Erythroblast (primary cell): ENCODE results near the gene TAOK1.

Source experiments
- DNase-seq, 2 experiments: peaks; one replicate each; lab custom pipeline; 2025; lab: John Stamatoyannopoulos, UW
- GATA1 ChIP-seq: IDR thresholded peaks from 2 replicates; pipeline ENCODE4 v1.6.1; 2011; ENCODE audit warnings: low read depth, mild to moderate bottlenecking, control low read depth, low read length, moderate library complexity
- POLR2A ChIP-seq: IDR thresholded peaks from 2 replicates; pipeline ENCODE4 v1.6.1; 2011; ENCODE audit warnings: mild to moderate bottlenecking, low read length

Gene TAOK1

DNA sequence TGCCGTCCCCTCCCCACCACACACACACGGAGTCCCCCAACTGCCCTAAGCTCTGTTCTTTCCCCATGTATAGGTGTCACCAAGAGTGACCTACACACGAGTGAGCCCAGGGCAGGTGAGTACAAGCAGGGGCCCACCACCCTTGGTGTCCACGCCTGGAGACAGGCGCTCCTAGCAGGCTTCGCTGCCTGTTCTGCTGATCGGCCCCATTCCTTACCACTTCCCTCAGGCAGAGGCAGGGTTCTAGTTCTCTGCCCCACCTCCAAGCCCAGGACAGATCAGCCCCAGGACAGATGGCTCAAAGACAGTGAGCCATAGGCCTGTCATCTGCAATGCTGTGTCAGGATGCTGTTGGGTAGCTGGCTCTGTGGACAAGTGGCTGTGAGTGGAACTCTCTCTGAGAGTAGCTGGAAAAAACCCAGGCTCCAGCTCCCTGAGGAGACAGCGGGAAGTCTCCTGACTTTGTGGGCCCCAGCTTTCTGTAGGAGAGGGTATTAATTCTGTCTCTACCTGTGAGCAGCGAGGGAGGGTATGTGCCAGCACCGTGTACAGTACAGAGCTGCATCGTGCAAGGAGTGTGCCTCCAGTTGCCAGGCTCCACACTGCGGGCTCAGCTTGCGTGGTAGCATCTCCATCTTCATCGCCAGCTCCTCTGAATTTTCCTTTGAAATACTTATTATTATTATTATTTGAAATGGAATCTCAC lies 179.2 kb downstream of the TAOK1 start:
- DNase-seq, result peak in 1 of 2 experiments; percentile 33
- TF ChIP-seq GATA1 (no peak), POLR2A (no peak)

DNA sequence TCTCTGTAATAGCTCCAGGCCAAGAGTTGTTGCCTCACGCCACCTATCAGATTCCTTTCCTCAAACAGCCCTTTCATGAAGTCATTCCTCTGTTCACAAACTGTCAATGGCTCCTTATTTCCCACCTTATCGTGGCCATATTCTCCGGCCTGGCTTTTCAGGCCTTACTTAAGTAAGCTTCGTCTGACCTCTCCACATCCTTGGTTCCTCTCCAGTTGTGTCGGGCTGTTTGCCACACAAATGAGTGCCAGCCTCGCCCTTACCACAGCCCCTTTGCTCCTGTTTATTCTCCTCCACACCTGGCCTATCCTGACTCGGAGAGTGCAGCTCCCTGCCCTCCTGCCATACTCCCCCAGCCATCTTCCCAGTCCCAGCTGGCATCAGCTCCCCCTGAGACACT lies 180.4 kb downstream of the TAOK1 start:
- TF ChIP-seq GATA1 (no peak), POLR2A (no peak)
- DNase-seq, result no peak

DNA sequence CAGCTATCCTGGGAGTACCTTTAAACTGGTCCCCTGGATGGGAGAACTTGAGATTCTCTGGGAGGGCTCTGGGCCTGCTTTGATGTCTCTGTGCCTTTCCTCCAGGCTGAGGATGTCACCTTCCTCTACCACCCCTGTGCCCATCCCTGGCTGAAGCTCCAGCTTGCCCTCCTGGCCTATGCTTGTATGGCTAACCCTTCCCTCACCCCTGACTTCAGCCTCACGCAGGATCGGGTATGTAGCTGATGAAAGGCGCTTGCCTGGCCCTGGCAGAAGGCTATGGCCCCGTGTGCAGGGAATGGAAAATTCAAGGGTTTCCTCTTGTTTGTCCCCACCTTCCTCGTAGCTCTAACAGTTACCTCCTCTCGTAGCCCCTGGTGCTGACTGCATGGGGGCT lies 181.3 kb downstream of the TAOK1 start:
- TF ChIP-seq POLR2A, result no peak
- no peak for TF ChIP-seq GATA1
- no peak for DNase-seq

DNA sequence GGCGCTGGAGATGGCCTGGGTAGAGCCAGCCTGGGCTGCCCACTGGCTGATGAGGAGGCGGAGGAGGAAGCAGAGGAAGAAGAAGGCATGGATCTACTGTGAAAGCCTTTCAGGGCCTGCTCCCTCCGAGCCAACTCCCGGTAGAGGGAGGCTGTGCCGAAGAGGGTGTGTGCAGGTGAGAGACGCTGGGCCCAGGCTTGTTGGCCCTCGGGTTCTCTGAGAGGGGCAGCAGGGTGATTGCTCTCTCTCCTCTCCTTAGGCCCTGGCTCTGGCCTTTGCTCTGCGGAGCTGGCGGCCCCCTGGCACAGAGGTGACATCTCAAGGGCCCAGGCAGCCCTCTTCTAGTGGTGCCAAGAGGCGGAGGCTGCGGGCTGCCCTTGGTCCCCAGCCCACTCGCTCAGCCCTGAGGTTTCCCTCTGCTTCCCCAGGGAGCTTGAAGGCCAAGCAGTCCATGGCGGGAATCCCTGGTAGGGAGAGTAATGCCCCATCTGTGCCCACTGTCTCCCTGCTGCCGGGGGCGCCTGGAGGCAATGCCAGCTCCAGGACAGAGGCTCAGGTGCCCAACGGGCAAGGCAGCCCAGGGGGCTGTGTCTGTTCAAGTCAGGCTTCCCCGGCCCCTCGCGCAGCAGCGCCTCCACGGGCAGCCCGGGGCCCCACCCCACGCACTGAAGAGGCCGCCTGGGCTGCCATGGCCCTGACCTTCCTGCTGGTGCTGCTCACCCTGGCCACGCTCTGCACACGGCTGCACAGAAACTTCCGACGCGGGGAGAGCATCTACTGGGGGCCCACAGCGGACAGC lies 181.9 kb downstream of the TAOK1 start:
- TF ChIP-seq POLR2A, result no peak
- no peak for TF ChIP-seq GATA1
- DNase-seq, result no peak

DNA sequence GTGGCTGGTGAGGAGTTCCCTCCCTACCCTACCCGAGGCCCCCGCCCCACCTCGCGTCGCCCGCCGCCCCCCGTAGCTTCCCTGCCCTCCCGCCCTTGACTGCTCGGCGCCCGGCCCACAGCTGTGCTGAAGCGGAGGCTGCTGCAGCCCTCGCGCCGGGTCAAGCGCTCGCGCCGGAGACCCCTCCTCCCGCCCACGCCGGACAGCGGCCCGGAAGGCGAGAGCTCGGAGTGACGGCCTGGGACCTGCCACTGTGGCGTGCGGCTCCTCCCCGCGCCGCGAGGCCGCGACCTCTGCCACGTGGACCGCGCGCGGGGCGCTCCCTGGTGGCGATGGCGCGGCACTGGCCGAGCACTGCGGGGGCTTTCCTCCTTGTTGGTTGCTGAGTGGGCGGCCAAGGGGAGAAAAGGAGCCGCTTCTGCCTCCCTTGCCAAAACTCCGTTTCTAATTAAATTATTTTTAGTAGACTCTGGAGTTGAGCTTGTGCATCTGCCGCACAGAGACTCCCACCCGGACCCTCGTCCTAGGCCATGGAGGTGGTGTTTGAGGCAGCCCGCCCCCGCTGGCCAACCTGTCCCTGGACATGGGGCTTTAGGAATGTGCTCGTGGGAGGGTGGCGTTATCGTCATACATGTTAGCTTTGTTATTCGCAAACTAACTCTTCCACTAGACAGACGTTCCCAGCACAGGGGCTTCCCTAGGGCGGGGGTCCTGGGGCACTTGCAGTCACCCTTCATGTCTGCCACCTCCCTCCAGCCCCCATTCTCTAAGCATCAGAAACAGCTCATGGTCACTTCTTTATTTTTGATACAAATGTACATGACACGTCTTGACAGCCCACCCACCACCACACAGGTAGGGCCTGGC lies 182.8 kb downstream of the TAOK1 start:
- no peak for TF ChIP-seq POLR2A
- TF ChIP-seq GATA1, result no peak
- DNase-seq, result peak; percentile 71 to 79

DNA sequence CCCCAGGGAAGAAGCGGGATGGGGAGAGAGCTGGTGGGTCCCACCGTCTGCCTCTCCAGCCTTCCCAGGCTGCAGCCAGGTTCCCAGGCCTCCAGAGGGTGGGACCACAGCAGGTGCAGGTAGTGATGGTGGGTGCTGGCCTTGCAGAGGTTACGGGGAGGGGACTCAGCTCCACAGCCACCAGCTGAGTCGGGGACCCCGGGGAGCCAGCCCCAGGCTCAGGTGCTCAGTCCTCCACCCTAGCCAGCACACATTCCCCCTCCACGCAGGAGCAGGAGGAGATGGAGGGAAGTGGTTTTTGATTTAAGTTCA lies 183.4 kb downstream of the TAOK1 start:
- no peak for DNase-seq
- TF ChIP-seq GATA1 (no peak), POLR2A (no peak)

DNA sequence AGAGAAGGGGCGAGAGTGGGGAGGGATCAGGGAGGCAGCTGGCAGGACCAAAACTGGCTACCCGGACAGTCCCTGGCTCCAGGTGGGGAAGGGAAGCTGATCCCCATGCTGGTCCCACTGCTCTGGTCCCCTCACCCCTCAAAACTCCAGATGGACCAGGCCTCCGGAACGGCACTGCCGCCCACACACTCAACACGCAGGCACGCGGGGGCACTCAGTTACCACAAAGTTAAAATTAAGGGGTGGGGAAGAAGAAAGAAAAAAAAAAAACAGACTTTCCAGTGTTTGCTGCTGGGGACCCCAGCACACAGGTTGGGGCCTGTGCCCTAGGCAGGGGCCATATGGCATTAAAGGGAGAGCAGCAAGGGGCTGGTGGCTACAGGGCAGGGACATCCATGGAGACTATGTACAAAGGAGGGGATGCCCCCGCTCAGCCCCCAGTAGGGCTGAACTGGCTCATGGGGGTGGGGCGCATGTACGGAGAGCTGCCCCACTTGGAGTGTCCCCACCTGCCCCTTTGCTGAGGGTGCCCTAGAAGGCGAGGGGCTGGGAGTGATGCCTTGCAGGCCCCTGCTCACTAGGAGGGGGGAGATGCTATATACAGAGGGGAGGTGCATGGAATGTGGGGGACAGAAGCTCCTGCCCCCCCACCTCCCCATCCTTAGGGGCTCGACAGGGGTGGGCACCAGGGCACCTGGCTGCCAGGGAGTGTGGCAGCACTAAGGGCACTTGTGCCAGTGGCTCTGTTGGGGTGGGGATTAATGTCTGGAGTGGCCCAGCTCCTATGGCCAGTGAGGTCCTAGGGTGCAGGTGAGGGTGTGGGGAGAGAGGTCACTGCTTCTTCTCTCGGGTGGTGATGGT lies 183.9 kb downstream of the TAOK1 start:
- DNase-seq, result no peak
- TF ChIP-seq POLR2A (no peak), GATA1 (no peak)

DNA sequence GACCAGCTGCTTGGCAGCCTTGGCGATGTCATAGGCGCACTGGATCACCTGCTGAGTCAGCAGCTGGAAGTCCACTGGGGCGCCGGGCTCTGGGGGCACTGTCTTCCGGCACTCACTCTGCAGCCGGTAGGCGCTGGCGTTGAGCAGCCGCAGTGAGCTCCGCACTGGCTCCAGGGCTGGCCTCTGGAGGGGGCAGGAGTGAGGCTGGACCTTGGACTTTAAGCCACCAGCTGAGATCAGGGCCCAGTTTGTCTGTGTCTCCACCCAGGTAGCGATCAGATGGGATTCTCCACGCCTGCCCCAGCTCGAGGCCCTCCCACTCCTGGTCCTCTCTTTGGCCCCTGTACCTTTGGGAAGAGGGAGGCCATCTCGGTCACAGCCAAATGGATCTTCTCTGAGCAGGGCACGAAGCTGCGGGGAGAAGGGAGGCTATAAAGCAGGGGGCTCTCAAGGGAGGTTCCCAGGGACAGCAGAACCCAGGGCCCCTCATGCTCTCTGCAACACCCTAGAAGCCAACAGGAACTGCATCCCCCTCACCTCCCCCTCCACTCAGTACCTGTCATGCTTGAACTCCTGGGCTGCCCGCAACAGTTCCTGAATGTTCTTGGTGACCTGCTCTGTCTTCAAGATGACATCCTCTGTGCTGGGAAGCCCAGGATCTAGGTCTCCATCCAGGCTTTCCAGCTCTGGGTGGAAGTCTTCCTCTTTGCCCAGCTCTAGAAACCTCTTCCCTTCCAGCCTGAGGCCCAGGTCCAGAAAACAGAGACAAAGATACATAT lies 184.8 kb downstream of the TAOK1 start:
- no peak for DNase-seq
- TF ChIP-seq POLR2A, result no peak
- TF ChIP-seq GATA1, result no peak

DNA sequence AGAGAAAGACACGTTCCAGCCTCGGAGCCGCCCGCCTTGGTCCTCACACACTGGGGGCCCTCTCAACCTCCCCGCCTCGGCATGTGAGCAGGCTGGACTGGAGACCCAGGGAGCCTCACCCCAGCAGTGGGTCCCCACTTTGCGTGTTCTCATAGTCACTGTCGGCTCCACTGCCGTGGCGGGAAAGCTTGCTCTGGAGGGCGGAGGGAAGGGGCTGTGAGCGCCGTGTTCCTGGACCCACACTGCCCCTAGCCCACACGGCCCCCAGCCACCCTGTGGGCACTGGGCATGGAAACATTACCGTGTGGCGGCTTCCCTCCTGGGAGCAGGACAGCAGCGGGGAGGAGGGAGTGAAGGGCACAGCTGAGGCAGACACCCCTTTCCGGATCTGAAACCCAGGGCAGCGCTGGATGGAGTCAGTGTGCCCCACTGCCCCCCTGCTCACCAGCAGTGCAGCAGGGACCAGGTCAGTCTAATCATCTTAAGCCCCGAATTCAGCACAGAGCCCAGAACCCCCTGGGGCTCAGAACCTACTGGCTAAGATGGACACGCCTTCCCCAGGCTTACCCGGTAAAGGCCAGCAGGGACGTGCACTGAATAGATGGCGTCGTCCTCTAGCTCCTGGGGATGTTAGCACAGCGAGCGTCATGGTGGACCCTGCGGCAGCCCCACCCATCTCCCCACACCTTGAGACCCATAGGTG lies 185.5 kb downstream of the TAOK1 start:
- DNase-seq, result no peak
- TF ChIP-seq GATA1 (no peak), POLR2A (no peak)

DNA sequence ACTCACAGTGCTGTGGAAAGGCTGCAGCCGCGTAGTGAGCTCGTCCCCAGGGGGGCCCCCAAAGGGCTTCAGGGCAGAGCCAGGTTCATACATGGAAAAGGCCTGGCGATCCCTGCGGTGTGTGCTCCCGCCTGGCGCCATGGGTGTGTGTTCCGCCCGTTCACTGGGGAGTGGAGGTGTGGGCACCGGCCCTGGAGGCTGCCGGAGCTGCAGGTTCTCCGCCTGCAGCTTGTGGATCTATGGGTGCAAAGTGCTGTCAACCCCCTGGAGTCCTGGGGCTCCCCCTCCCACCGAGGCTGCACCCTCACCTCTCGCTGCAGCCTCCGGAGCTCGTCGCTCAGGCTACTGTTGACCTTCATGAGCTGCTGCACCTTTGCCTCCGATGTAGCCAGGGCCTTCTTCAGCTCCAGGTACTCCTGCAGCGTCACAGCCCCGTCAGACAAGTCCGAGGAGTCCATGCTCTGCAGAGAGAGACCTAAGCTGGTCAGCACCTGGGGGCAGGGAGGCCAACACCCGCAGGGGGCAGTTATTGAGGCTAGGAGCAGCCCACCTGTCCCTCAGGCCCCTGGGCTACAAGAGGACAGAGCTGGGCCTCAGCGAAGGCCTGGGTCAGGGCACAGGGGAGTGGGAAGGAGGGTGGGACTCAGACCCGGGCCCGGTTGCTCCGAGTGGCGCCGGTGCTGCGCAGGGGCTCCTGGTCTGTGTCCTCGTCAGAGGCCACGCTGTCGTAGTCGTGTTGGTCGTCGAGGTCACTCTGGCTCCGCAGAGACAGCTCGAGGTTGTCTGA lies 186.2 kb downstream of the TAOK1 start:
- TF ChIP-seq GATA1 (no peak), POLR2A (no peak)
- DNase-seq, result no peak

DNA sequence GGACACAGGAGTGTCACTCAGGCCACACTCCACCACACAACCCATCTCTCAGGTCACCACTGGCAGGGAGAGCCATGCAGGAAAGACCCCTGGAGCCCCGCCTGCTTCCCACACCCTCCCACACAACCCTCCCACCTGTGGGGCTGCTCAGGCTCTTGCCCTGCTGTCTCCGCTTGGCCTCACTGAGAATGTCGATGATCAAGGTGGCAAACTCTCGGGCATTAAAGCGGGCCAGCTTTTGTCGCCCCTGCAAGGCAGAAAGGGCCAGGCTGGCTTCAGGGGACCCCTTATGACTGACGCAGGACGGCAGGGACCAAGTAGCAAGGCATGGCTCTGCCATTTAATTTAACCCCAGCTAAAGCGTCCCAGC lies 186.8 kb downstream of the TAOK1 start:
- DNase-seq, result no peak
- TF ChIP-seq GATA1, result no peak
- no peak for TF ChIP-seq POLR2A
